Prostate gland (tissue), 2 donors: ENCODE measurements around the gene TUBGCP5. TPM values are rescaled to one million over a fixed set of nuclear protein-coding genes. Genes with fewer than 3 reads are reported as not detected.

Source experiments
- DNase-seq: peaks from one replicate; pipeline ENCODE4 v3.0.0-alpha.2; 2019; ENCODE audit warnings: low spot score
- H3K27ac ChIP-seq, 2 donors: fragments of 200-600 bp; sonication (generic); 2 replicates each; pipeline ENCODE4 v1.5.1; 2017 to 2019
- H3K27me3 ChIP-seq: fragments of 200-600 bp; sonication (generic); replicated peaks from 2 replicates; pipeline ENCODE4 v1.5.1; 2019; ENCODE audit not compliant: insufficient read depth
- H3K36me3 ChIP-seq, 2 donors: fragments of 200-600 bp; sonication (generic); 1 replicate in 1 of 2; 2 replicates in 1 of 2; pipeline versions ENCODE4 v1.5.1 to v1.8.1; 2017 to 2019
- H3K4me1 ChIP-seq: fragments of 200-600 bp; sonication (generic); replicated peaks from 2 replicates; pipeline ENCODE4 v1.5.1; 2019
- H3K4me3 ChIP-seq, 2 donors: fragments of 200-600 bp; sonication (generic); 2 replicates each; pipeline ENCODE4 v1.5.1; 2017 to 2019
- H3K9me3 ChIP-seq: fragments of 200-600 bp; sonication (generic); 2 replicates; pipeline ENCODE4 v1.5.1; 2017
- POLR2A ChIP-seq: fragments of 450-650 bp; IDR thresholded peaks from one replicate; pipeline ENCODE4 v1.6.1; 2016; ENCODE audit warnings: antibody characterized with exemption, mild to moderate bottlenecking
- POLR2AphosphoS5 ChIP-seq: sonication (generic); formaldehyde crosslinking; IDR thresholded peaks from one replicate; pipeline ENCODE4 v1.6.1; 2017; ENCODE audit warnings: antibody characterized with exemption
- WGBS: methylation state at CpG from one replicate; pipeline ENCODE4 v1.1.5; 2018; 5-methylcytosine and 5-hydroxymethylcytosine counted together
- intact Hi-C: fragments of 100-400 bp; cut with DNase I; formaldehyde crosslinking; loops from one replicate; pipeline ENCODE4 v1.14.2; 2022
- total RNA-seq, 2 donors: library from RNA; depleted of rRNA; stranded (reverse); fragments of >200 nt; gene quantifications; one replicate each; pipeline ENCODE4 v1.1.0, GENCODE V29; 2016
- TF ChIP-seq, protein P1 (sequence below), 4 experiments: fragments of 200-600 bp in 2 of 4; fragments of 450-650 bp in 2 of 4; sonication (generic) in 2 of 4; IDR thresholded peaks; 1 replicate in 3 of 4; 2 replicates in 1 of 4; pipeline ENCODE4 v1.5.1; 2016 to 2019; ENCODE audit warnings: antibody characterized with exemption in 4 of 4, mild to moderate bottlenecking in 2 of 4, moderate library complexity in 2 of 4

Gene TUBGCP5
- total RNA-seq, 2 donors from 2014 or later: 25.0 to 38.7 TPM

DNA sequence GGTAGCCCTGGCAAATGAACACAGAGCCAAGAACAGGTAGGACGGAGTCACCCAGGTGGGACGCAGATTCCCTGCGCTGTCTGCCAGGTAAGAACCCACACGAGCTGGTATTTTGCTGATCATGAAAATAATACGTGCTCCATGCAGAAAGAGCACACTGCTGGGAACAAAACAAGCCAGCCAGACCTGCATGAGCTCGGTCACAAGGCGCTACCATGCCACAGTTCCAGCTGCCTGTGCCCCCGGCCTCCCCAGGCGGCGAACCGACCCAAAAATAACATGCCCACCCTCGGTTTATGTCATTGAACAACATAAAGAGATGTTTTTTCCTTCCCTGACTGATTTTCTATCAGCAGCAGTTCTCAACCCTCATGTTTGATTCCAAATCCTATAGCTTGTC lies 85.0 kb downstream of the TUBGCP5 start:
- no peaks in the 10 kb centered on the region for H3K27me3 ChIP-seq
- H3K27ac ChIP-seq: no peak overlapping the region
- no peaks in the 10 kb centered on the region for H3K9me3 ChIP-seq
- TF ChIP-seq POLR2A (no peak), POLR2AphosphoS5 (no peak)
- TF ChIP-seq, protein P1, sequence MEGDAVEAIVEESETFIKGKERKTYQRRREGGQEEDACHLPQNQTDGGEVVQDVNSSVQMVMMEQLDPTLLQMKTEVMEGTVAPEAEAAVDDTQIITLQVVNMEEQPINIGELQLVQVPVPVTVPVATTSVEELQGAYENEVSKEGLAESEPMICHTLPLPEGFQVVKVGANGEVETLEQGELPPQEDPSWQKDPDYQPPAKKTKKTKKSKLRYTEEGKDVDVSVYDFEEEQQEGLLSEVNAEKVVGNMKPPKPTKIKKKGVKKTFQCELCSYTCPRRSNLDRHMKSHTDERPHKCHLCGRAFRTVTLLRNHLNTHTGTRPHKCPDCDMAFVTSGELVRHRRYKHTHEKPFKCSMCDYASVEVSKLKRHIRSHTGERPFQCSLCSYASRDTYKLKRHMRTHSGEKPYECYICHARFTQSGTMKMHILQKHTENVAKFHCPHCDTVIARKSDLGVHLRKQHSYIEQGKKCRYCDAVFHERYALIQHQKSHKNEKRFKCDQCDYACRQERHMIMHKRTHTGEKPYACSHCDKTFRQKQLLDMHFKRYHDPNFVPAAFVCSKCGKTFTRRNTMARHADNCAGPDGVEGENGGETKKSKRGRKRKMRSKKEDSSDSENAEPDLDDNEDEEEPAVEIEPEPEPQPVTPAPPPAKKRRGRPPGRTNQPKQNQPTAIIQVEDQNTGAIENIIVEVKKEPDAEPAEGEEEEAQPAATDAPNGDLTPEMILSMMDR (IDR thresholded peaks at IDR 0.05): no peak
- H3K4me3 ChIP-seq: no peak overlapping the region
- 83% methylated on average over 12 of the region's 12 CpGs for WGBS
- peaks cover 3% of the 10 kb centered on the region for H3K4me1 ChIP-seq
- H3K36me3 ChIP-seq: no peaks in the 10 kb centered on the region
- intact Hi-C loops: no loop called here
- no peak for DNase-seq

DNA sequence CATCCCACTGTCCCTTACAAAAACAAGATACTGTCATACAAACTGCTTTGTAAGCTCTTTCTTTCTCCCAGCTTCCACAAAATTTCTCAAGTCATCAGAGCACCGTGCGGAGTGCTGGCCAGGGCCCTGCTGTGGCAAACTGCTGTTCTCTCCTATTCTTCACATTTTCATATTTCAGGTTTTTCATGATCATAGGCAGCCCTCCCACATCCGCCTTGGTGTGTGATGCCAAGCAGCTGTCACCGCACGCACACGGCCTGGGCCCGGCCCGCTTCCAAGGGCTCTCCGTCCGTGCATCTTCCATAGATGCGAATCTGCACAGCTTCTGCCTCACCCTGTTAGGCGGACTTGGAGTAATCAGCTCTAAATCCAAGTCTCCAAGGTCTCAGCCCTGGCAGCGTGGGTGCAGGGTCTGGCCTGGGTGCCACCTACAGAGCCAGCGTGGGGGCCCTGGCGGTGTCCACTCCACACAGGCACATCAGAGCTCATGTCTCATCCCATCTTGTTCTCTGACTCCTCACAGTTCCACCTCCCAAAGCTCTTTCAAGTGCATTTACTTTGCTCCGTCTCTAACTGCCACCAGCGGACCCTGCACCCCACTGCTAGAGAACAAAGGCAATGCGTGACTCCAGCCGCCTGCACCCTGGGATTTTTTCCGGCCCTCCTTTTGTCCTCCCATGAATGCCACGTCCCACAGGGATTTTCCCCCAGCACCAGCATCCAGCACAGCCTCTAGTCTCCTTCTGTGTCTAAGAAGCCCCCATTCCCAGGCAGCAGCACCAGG lies 86.4 kb downstream of the TUBGCP5 start:
- TF ChIP-seq POLR2AphosphoS5: no peak
- no peak overlapping the region for H3K4me3 ChIP-seq
- H3K9me3 ChIP-seq: no peaks in the 10 kb centered on the region
- no peaks in the 10 kb centered on the region for H3K27me3 ChIP-seq
- DNase-seq: no peak
- H3K4me1 ChIP-seq: peaks cover 3% of the 10 kb centered on the region
- no peak overlapping the region for H3K27ac ChIP-seq
- WGBS: 41% methylated on average over 21 of the region's 21 CpGs
- no peaks in the 10 kb centered on the region for H3K36me3 ChIP-seq
- intact Hi-C loops: no loop called here

DNA sequence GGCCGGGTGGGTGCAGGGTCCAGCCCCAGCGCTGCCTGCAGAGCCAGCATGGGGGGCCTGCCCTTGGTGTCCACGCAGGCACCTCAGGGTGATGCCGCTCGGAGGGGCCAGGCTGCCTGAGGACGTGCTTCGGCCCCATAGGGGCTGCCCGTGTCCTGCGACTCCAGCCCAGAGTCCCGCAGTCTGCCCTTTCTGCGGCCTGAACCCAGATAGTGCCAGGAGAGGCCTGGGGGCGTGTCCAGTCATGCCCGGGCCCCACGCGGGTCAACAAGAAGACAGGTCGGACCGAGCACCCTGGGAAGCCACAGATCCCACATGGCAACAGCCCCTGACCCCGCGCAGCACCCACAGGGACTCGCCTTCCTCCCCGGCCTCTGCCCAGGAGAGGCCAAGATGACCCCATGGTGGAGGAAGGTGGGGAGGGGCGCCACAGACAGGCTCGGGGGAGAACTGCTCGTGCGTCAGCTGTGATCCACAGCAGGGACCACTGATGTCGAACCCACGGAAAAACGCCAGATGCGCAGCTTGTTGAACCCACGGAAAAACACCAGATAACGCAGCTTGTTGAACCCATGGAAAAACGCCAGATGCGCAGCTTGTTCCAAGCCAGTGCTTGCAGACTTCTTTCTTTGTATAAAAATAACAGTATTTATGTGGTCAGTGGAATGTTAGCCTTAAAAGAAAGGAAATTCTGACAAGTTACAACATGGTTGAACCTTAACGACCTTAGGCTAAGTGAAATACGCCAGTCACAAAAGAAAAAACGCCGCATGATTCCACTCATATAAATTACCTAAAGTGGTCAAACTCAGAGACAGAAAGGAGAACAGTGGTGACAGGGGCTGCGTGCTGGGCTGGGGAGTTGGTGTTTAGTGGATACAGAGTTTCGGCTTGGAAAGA lies 87.7 kb downstream of the TUBGCP5 start:
- Histone ChIP-seq H3K27ac (no peak overlapping the region), H3K36me3 (no peaks in the 10 kb centered on the region), H3K4me1 (peaks cover 3% of the 10 kb centered on the region), H3K27me3 (no peaks in the 10 kb centered on the region), H3K9me3 (no peaks in the 10 kb centered on the region), H3K4me3 (no peak overlapping the region)
- 75% methylated on average over 39 of the region's 39 CpGs for WGBS
- intact Hi-C loops: no loop called here
- no peak for DNase-seq
- TF ChIP-seq, protein P1 (IDR thresholded peaks at IDR 0.05): no peak
- TF ChIP-seq POLR2AphosphoS5 (no peak), POLR2A (no peak)

DNA sequence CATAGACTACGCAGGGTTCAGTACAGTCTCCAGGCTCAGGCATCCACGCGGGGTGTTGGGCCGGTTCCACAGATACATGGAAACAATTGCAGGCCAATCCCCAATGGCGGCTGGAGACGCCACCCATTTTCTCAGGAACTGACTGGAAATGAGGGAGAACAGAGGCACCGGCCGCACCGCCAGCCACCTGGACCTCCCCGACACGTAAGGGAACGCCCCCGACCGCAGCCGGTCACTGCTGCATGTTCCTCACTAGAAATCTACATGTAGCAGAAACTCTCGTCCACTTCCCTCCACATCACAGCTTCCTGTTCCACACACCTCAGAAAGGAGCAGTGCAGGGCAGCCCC lies 88.4 kb downstream of the TUBGCP5 start:
- Histone ChIP-seq H3K4me1 (peaks cover 3% of the 10 kb centered on the region), H3K9me3 (no peaks in the 10 kb centered on the region), H3K36me3 (no peaks in the 10 kb centered on the region), H3K27ac (no peak overlapping the region), H3K4me3 (no peak overlapping the region), H3K27me3 (no peaks in the 10 kb centered on the region)
- TF ChIP-seq, protein P1 (IDR thresholded peaks at IDR 0.05): no peak
- TF ChIP-seq POLR2A (no peak), POLR2AphosphoS5 (no peak)
- 77% methylated on average over 16 of the region's 16 CpGs for WGBS
- intact Hi-C loops: no loop called here
- no peak for DNase-seq

DNA sequence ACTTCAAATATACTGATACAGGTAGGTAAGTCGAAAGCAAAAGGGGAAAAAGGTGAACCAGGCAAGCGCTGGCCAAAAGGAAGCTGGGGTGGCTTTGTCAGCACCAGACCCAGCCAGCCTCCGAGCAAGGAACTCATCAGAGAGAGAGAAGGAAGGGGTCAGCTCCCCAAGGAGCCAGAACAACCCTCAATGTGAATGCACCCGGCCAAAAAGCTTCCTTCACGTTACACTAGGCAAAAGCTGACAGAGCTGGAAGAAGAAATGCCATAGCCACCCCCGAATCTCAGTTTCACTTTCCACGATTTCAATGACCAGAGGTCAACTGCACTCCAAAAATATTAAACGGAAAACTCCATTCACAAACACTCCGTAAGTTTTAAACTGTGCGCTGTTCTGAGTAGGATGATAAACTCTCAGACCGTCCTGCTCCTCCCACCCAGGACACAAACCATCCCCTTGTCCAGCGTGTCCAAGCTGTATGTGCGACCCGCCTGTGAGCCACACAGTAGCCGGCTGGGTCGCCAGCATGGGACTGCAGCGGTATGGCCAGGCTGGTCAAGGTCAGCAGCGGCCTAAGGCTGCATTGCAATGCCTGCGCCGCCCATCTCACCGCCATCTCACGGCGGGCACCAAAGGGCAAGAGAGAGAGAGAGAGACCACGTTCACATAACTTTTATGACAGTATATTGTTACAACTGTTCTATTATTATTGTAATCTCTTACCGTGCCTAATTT lies 88.9 kb downstream of the TUBGCP5 start:
- Histone ChIP-seq H3K27ac (no peak overlapping the region), H3K27me3 (no peaks in the 10 kb centered on the region), H3K9me3 (no peaks in the 10 kb centered on the region), H3K4me3 (no peak overlapping the region), H3K4me1 (peaks cover 3% of the 10 kb centered on the region), H3K36me3 (no peaks in the 10 kb centered on the region)
- no peak for TF ChIP-seq POLR2AphosphoS5
- TF ChIP-seq POLR2A: no peak
- TF ChIP-seq, protein P1 (IDR thresholded peaks at IDR 0.05): no peak
- intact Hi-C loops: no loop called here
- DNase-seq: no peak
- WGBS: 85% methylated on average over 25 of the region's 25 CpGs
